GM20000 (cell line): ENCODE results near the gene CDC27.
"Not testable (repeated sequence)": the region's sequence is repeated elsewhere in the genome, so short reads cannot be mapped to it uniquely, and the experiment has no call there.

Experiments used
- DNase-seq: peaks from one replicate; pipeline ENCODE4 v3.0.0; 2012; ENCODE audit warnings: low spot score
- CTCF ChIP-seq: IDR thresholded peaks from 2 replicates; pipeline ENCODE4 v1.5.1; 2012; ENCODE audit warnings: mild to moderate bottlenecking, control low read depth; ENCODE audit errors: extremely low read depth, missing control alignments

The CDC27 gene

GRCh38 chr17:47106130-47106529 is 83.0 kb downstream of the CDC27 start:
- no peak for TF ChIP-seq CTCF
- no peak for DNase-seq

GRCh38 chr17:47105246-47105645 is 83.8 kb downstream of the CDC27 start:
- DNase-seq: not testable (repeated sequence)

- no peak for TF ChIP-seq CTCF
- DNase-seq: no peak
Measured at GRCh38 chr17:47102914-47103313, 86.2 kb downstream of the CDC27 start.

GRCh38 chr17:47099987-47100711 is 88.9 kb downstream of the CDC27 start:
- TF ChIP-seq CTCF: no peak
- DNase-seq: peak; percentile 86

DNA sequence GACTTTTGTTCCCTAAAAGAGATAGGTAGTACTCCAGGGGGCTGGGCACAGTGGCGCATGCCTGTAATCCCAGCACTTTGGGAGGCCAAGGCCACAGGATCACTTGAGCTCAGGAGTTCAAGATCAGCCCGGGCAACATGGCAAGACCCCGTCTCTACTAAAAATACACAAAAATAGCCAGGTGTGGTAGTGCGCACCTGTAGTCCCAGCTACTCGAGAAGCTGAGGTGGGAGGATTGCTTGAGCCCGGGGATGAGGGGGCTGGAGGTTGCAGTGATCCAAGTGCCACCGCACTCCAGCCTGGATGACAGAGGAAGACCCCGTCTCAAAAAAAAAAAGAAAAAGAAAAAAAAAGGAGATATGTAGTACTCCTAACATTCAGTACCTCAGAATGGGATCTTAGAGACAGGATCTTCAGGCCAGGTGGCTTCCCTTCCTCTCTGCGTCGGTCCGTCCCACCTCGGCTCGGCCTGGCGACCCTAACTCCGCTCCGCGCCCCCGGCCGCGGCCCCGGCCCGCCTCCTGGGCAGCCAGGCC is 89.6 kb downstream of the CDC27 start:
- no peak for TF ChIP-seq CTCF
- DNase-seq: no peak

GRCh38 chr17:47096343-47096742 is 92.8 kb downstream of the CDC27 start:
- TF ChIP-seq CTCF: no peak

GRCh38 chr17:47095268-47095667 is 93.8 kb downstream of the CDC27 start:
- TF ChIP-seq CTCF: no peak
- DNase-seq: no peak

More at GRCh38 chr17:47096343-47096742, 92.8 kb downstream of the CDC27 start:
- DNase-seq: no peak

DNA sequence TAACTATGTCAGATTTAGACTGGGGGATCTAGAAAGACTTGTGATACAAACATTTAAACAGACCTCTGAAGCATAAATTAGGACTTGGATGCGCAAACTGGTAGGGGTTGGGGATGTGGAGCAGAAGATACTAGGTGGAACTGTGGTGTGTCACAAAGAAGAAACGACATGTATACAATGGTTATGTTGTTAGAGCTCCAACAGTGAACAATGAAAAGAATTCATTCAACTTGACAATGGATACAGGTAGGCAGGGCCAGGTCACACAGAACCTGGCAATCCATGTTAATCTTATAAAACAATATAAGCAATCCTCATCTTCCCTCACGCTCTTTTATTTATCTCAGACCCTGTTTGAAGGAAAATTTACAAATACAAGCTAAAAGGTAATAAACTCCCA is 102.0 kb downstream of the CDC27 start:
- DNase-seq: no peak
- no peak for TF ChIP-seq CTCF
